ENCODE results near the gene POLR2L.

Gene POLR2L

DNA sequence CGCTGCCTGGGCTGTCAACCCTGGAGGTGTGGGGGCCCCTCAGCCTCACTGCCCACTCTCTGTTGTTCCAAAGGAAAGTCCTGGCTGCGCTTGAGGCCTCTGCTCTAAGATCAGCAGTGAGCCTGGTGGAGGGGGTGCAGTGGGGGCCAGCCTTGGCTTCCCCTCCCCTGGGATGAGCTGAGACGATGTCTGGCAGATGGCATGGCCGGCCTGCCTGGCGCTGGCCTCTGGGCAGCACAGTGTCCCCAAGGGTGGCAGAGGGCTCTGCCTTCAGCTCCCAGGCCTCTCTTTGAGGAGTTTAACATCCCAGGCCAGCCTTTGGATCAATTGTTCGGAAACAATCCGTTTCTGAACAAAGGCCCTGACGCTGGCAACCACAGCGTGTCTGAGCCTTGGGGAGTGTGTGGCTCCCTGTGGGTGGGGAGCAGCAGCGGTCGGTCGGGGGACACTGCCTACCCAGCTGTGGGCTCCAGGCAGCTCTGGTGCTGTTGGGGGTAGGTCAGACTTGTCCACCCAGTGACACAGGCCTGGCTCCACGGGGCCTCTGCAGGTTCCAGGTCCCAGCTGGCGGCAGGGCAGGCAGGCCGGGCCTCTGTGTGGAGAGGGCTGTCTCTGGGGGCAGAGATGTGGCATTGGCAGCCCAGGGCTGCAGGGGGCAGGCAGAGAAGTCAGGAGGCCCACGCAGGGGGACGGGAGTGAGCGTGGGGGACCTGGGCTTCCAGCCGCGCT is 12.4 kb upstream of the POLR2L start:
- ATAC-seq, result no peak

GRCh38 chr11:853682-854448 is 11.5 kb upstream of the POLR2L start:
- ATAC-seq, result no peak

More for the DNA sequence above, 12.4 kb upstream of the POLR2L start:
- no peak for DNase-seq

DNA sequence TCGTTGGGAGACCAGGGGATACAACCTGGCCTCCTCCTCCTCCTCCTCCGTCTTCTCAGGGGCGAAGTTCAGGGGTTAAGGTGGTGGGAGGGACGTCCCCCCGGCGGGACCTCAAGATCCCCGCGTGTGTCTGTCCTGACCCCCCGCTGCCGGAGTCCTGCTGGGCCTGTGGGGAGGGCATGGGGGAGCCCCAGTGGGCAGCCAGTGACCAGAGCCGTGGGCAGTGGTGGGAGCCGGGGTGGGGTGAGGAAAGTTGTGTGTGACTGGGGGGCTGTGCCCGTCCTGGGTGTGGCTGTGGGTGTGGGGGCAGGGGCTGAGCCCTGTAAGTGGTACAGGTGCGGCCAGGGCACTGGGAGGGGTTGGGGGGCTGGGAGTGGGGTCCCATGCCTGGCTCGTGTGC is 10.4 kb upstream of the POLR2L start:
- ATAC-seq, result no peak
- no peak for DNase-seq

More at GRCh38 chr11:853682-854448, 11.5 kb upstream of the POLR2L start:
- DNase-seq, result no peak

GRCh38 chr11:850775-851763 is 8.7 kb upstream of the POLR2L start:
- ATAC-seq (no peak), DNase-seq (no peak)

DNA sequence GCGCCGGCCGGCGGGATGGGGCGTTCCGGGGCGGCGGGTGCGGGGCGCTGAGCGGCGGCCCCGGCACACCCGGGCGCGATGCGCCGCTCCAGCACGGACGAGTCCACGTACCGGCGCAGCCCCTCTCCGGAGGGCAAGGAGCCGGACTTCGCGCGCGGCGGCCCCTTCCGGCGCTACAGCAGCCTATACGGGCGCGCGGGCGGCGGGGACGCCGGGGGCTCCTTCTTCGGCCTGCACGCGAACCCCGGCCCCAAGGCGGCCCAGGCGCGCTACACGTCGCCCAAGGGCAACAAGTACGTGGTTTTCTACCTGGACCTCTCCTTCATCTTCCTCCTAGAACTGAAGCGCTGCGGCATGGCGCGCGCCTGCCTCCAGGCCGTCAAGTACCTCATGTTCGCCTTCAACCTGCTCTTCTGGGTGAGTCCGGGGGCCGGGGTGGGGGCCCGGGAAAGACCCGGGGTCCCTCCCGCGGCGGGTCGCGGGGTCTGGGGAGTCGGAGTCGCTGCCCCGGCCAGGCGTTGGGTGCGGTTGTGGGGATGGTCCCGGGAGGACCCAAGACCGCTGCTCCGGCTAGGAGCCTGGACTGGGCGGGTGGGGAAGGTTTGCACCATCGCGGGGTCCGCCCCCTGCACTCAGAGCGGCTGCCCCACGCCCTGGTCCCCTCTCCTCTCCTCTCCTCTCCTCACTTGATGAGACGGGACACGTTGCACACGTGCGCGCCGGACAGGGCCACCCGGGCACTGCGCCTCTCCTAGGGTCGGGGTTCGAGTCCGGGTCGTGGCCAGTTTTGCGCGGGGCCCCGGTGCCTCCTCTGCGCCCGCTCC is 7.8 kb upstream of the POLR2L start:
- ATAC-seq, result no peak

DNA sequence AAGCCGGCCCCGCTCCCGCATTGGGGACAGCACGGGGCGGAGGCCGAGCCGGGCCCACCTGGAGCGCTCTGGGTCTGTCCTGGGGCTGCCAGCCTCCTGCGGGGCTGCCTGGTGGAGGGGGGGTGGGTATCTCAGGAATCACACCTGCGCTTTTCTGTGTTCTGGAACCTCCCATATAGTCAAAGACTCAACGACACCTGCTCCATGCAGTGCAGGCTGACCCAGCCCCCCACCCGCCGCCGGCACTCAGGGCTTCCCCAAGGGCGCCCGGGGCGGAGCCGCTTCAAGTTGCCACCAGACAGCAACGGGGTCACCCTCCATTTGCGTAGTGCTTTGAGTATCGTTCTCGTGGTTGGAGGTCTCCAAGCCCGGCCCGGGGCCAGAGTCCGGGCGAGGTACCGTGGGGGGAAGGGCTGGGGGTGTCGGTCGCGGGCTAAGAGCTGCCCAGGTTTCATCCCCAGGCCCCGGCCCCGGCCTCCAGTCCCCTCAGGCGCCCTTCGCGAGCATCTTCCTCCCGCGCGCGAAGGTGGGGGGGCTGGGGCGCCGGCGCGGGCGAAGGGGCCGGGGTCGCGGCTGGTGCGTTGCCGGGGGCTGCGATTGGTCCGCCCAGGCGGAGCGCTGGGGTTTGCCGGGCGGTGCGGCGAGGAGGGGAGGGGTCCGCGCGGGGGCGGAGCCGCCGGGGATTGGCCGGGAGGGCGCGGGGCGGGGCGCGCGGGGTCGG is 6.9 kb upstream of the POLR2L start:
- DNase-seq (peak; percentile 43), ATAC-seq (no peak)

More for the DNA sequence above, 7.8 kb upstream of the POLR2L start:
- DNase-seq, result no peak

- DNase-seq (peak; percentile 81), ATAC-seq (peak; percentile 56)
Measured at GRCh38 chr11:848380-848931, 6.1 kb upstream of the POLR2L start.

GRCh38 chr11:847876-848275 is 5.5 kb upstream of the POLR2L start:
- no peak for ATAC-seq
- DNase-seq, result no peak

DNA sequence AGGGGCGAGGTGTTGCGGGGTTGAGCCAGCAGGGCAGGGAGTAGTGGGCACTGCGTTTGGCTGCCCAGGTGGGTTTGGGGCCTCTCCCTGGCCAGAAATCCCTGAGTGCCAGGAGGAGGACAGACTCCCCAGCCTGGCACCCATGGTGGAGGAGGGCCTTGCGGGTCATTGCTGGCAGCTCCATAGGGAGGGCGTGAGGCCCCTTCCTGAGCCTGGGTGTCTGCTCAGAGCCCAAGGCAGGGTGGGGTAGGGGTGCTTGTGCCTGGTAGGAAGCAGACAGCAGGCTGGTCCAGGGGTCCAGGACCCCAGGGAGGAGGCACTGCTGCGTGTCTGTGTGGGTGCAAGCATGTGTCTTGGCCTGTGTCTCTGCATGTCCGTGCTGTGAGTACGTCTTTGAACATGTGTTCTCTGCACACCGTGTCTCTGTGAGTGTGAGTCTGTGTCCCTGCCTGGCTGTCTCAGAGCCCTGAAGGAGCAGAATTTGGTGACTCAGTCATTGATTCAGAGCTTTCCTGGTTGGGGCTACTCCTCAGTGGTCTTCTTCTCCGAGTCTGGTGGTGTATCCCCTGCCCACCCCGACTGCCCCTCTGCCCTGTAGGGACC is 4.3 kb upstream of the POLR2L start:
- no peak for ATAC-seq
- DNase-seq, result no peak

DNA sequence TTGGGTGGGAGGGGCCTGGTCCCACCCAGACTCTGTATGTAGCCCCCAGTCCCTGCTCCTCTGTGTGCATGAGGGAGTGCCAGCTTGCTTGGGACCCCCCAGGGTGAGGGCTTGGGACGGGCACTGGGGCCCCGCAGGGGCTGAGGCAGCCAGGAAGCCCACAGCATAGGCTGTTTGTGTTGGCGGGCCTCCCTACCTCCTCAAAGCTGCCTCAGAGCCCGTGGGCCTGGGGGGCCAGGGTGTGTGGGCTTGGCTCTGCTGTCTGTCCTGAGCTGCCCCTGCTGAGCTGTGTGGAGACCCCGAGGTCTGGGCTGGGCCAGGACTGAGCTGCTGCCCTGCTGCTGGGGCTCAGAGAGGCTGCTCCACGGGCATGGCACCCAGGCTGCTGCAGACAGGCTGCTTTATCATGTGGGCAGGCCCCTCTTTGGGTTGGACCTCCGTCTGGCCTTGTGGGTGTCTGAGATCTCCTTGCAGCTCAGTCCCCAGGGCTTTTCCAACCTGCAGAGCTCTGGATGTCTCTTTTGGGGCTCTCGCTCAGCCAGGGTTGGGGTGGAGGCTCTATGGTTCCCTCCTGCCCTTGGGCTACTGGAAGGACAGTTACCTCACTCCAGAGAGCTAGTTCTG is 3.7 kb upstream of the POLR2L start:
- ATAC-seq, result no peak
- no peak for DNase-seq

DNA sequence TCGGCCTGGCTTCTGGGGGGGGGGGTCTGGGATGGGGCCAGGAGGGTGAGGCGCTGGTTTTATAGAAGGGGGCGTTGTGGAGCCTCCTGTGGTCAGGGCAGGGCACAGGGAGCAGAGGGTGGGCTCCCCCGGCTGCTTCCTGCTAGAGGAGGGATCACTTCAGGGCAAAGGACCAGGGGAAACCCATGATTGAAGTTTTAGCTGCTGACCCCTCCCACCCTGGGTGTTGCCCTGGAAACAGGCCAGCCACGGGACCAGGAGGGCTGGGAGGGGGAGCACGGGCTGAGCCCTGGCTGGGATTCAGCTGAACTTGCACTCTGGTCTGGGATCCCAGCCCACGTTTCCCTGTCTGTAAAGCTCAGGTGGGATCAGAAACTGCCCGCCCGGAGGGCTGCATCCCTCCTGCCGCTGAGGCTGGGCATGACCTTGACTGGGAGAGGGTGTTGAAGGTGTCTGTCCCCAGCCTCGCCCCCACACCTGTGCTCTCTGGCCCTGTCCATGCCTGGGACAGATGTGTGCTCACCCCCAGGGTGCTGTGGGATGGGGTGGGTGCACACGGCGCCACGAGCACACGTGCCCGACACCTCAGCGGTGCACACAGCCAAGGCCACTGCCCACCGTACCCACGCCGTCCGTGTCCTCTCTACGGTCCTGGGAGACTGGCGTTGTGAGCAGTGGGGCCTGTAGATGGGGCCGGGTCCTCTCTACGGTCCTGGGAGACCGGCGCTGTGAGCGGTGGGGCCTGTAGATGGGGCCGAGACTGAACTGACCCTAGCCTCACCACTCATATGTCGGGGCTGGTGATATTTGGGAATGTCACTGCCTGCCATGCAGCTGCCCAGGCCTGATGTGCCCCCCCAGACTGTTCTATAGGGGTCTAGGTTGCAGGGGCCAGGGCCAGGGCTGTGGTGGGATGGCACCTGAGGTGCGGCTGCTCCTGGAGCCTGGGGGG is 2.6 kb upstream of the POLR2L start:
- ATAC-seq (no peak), DNase-seq (peak; percentile 57)

GRCh38 chr11:843818-844692 is 1.7 kb upstream of the POLR2L start:
- ATAC-seq, result no peak

GRCh38 chr11:843086-843734 is 881 bp upstream of the POLR2L start:
- ATAC-seq, result no peak
- no peak for DNase-seq

More at GRCh38 chr11:843818-844692, 1.7 kb upstream of the POLR2L start:
- DNase-seq, result peak; percentile 46

GRCh38 chr11:841981-842369 is 354 bp downstream of the POLR2L start:
- DNase-seq, result no peak
- peak; percentile 13 for ATAC-seq

DNA sequence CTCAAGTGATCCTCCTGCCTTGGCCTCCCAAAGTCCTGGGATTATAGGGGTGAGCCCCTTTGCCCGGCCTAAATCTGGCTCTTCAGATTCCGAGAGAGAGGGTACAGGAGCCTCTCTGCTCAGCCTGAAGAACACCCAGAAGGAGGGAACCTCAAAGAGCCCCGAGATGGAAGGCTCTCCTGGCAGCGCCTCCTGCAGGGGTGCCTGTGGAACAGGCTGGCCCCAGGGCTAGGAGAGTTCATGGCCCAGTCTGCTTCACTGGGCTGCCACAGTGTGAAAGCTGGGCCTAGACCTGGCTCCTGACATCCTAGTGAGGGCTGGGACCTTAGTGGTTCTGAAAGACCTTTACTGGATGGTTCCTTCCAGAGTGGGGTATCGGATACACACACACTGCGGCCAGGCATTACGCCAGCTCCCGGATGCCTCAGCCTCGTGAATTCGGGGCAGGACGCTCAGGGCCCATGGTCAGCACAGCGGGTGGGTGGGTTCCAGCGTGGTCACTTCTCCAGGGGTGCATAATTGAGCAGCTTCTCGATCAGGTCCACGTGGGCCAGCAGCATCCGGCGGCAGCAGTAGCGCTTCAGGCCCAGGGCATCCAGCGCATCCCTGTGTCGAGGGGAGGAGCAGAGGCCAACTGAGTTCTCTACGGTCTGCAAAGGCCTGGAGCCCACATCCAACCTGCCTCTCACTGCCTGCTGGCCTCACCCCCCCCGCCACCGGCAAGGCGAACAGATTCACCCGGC is 2.3 kb downstream of the POLR2L start:
- DNase-seq (no peak), ATAC-seq (no peak)

DNA sequence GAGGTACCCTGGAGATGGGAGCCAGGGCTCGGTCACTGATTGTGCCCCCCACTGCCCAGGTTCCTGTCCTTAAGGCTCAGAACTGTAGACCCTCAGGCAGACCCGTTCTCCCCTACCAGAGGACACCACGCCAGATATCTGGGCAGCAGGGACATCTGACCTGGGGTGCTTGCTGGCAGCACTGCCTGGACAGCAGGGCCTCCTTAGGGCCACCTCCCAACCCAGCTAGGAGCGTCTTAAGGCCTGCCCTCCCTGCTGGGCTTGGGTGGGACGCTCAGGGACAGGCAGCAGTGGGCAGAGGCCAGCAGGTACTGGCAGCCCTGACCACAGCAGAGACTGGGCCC is 3.1 kb downstream of the POLR2L start:
- no peak for DNase-seq
- no peak for ATAC-seq

Data from stimulated activated naive CD8-positive, alpha-beta T cell treated with anti-CD3 and anti-CD28 coated beads, Interleukin-15, Interleukin-2, amounts not matched to agents 100 U/mL and 50 U/mL, for 24 hours (primary cell).